ENCODE results near the gene VHLL.
A peak's percentile ranks its signal among the peaks of the same experiment; 100 is the strongest.

DNA sequence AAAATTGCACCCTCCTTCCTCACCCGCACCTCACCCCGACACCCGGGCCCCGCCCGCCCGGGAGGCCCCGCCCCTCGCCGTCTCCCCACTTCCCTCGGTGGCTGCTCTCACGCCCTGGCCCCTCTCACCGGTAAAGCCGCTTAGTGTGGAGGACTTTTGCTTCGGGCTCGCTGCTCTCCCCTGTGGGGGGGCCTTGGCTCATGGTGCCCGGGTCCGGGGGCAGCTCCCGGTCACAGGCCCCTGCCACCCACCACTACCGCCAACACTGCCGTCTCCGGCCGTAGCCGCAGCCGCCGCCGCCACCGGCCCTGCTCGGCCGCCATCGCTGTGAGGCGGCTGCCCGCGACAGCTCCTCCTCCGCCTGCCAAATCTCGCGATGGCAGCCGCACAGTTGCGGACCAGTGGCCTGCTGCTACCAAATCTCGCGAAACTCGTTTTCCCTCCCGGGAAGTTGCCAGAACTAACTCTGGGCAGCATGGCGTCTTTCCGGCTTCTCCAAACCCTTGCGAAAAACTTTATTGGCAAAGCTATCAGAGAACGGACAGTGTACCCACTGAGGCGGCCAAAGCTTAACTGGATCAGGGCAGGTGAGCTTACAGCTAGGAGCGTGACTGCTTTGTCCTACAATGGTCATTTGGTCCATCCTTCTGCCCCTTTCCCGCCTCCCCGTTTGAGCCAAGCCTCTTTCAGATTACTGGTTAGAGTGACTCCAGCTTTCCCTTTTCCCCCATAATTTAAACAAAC is 16.5 kb downstream of the VHLL start, which contains the start of gene SMG5:
- TF ChIP-seq, protein P1, sequence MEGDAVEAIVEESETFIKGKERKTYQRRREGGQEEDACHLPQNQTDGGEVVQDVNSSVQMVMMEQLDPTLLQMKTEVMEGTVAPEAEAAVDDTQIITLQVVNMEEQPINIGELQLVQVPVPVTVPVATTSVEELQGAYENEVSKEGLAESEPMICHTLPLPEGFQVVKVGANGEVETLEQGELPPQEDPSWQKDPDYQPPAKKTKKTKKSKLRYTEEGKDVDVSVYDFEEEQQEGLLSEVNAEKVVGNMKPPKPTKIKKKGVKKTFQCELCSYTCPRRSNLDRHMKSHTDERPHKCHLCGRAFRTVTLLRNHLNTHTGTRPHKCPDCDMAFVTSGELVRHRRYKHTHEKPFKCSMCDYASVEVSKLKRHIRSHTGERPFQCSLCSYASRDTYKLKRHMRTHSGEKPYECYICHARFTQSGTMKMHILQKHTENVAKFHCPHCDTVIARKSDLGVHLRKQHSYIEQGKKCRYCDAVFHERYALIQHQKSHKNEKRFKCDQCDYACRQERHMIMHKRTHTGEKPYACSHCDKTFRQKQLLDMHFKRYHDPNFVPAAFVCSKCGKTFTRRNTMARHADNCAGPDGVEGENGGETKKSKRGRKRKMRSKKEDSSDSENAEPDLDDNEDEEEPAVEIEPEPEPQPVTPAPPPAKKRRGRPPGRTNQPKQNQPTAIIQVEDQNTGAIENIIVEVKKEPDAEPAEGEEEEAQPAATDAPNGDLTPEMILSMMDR (IDR thresholded peaks at IDR 0.05) = peak in 1 of 6 experiments; percentile 22
- peak in 2 of 4 donors; percentile 92 to 93 for TF ChIP-seq POLR2A (IDR thresholded peaks at IDR 0.05)

Measured in esophagus squamous epithelium (tissue), 4 donors.